IPS-18a (cell line): Measurements from ENCODE around the gene BTNL9.
A peak's percentile ranks its signal among the peaks of the same experiment; 100 is the strongest.

Experiments
- H3K27ac ChIP-seq: one replicate; pipeline ENCODE4 v1.5.1; 2013; ENCODE audit warnings: low read length
- H3K27me3 ChIP-seq: one replicate; pipeline ENCODE4 v1.6.1; 2013; ENCODE audit warnings: mild to moderate bottlenecking, low read length; ENCODE audit not compliant: control insufficient read depth, insufficient read depth
- H3K36me3 ChIP-seq: one replicate; pipeline ENCODE4 v1.6.1; 2013; ENCODE audit warnings: low read depth, low read length; ENCODE audit not compliant: control insufficient read depth
- H3K4me1 ChIP-seq: one replicate; pipeline ENCODE4 v1.6.1; 2013; ENCODE audit warnings: low read depth, low read length; ENCODE audit not compliant: control insufficient read depth
- H3K4me3 ChIP-seq: one replicate; pipeline ENCODE4 v1.5.1; 2013; ENCODE audit warnings: low read length
- H3K9ac ChIP-seq: one replicate; pipeline ENCODE4 v1.6.1; 2013; ENCODE audit warnings: mild to moderate bottlenecking, low read length, moderate library complexity
- H3K9me3 ChIP-seq: one replicate; pipeline ENCODE4 v1.6.1; 2013; ENCODE audit warnings: low read depth, low read length; ENCODE audit not compliant: control insufficient read depth

BTNL9 gene

DNA sequence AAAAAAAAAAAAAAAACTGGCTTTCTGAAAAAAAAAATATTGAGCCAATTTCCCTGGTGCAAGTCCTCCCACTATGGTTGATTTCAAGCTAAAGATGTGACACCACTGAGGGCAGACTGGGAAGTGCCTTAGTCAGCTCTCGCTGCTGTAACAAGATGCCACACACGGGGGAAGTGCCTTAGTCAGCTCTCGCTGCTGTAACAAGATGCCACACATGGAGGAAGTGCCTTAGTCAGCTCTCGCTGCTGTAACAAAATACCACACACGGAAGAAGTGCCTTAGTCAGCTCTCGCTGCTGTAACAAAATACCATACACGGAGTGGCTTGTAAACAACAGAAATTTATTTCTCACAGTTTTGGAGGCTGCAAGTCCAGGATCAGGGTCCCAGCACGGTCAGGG is 23.4 kb downstream of the BTNL9 start:
- no peaks in the 10 kb centered on the region for H3K9me3 ChIP-seq
- H3K4me1 ChIP-seq, result no peaks in the 10 kb centered on the region
- H3K27ac ChIP-seq, result no peak overlapping the region
- peaks cover 58% of the 10 kb centered on the region for H3K27me3 ChIP-seq
- no peaks in the 10 kb centered on the region for H3K36me3 ChIP-seq
- no peak overlapping the region for H3K9ac ChIP-seq
- H3K4me3 ChIP-seq, result no peak overlapping the region

DNA sequence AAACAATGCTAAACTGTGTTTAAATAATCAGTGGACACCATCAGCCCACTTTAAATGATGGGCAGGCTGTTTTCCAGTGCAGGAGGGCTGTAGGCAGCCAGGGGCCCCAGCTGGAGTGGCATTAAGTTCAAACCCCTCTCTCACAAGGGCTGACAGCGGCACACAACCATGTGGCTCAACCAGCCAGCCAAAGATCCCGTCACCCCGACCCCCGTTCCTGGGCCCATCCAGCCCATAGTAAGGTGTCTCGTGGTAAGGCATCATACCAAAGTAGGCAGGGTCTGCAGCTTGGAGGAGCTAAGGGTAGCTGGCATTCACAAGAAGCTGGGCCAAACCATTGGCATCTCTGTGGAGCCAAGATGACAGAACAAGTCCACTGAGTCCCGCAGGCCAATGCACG is 24.9 kb downstream of the BTNL9 start:
- H3K4me1 ChIP-seq, result peaks cover 5% of the 10 kb centered on the region
- H3K36me3 ChIP-seq, result no peaks in the 10 kb centered on the region
- H3K4me3 ChIP-seq, result no peak overlapping the region
- no peak overlapping the region for H3K27ac ChIP-seq
- peaks cover 56% of the 10 kb centered on the region for H3K27me3 ChIP-seq
- H3K9me3 ChIP-seq, result no peaks in the 10 kb centered on the region
- H3K9ac ChIP-seq, result no peak overlapping the region

DNA sequence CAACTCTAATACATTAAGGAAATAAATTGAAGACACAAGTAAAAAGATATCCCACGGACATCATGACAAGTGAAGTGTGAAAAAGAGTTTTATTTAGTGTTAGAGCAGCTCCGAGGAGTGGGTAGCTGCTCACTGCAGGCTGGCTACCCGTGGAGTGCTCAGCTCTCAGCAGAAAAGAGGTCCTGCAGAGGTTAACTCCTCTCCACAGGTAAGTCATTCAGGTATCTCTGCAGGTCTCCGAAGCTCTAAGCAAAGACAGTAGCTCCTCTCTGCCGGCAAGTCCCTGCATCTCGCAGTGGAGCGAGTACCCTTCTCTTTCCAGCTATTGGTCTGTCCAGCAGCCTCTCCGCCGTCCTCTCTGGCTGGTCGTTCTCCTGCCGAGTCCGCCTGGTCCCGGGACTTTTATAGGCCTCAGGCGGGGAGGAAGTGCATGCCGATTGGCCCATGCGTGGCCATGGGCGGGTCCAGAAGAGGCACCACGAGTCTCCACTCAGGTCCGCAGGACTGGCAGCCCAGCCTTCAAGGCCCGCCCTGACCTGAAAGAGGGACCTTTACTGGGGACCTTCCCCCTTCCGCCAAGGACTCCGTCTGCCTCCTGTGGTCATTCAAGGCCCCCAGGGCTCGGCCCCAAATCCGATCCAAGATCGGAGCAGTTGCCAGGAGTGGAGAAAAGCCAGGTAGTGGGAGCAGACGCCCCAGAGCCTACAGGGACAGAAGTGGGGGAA is 29.9 kb downstream of the BTNL9 start:
- Histone ChIP-seq H3K9ac (no peak overlapping the region), H3K27ac (no peak overlapping the region), H3K36me3 (no peaks in the 10 kb centered on the region), H3K27me3 (peaks cover 44% of the 10 kb centered on the region), H3K4me1 (peaks cover 5% of the 10 kb centered on the region), H3K4me3 (peak overlapping the region; percentile 61), H3K9me3 (no peaks in the 10 kb centered on the region)

DNA sequence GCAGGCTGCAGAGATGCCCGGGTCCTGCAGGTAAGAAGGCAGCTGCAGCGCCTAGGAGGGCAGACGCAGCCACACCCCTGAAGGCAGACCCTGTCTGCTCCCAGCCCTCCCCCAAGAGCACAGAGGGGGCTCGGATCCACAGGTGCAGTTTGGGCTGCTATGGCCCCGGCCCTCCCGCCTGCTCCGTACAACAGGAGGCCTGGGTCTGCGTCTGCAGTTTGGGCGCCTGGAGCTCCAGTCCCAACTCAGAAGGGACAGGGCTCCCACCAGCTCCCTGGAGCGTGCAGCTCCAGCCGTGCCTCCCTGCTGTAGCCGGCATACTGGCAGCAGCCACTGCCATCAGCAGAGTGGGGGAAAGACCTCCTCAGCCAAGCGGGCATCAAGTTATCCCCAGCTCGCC is 30.5 kb downstream of the BTNL9 start:
- Histone ChIP-seq H3K36me3 (no peaks in the 10 kb centered on the region), H3K27ac (no peak overlapping the region), H3K9me3 (no peaks in the 10 kb centered on the region), H3K4me1 (peaks cover 5% of the 10 kb centered on the region), H3K4me3 (peak overlapping the region; percentile 61), H3K9ac (no peak overlapping the region), H3K27me3 (peaks cover 44% of the 10 kb centered on the region)

DNA sequence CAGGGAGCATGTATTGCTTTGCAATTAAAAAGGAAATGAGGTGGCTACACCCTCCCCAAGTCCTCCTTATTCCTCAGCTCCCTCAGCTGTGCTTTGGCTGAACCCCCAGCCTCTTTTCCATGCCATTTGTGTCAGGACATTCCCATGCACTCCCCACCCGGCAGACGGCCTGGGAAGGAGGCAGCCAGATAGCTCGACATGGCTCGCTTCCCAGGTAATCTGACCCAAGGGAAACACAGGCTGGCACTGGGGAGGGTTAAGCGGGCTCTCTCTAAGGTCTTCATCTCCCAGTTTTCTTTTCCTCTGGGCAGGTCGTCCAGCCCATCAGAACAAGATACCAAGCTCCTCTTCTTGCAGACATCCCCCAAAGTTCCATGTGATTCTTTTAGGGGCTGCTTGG is 31.2 kb downstream of the BTNL9 start:
- H3K9me3 ChIP-seq, result no peaks in the 10 kb centered on the region
- H3K27ac ChIP-seq, result no peak overlapping the region
- H3K4me3 ChIP-seq, result no peak overlapping the region
- H3K4me1 ChIP-seq, result peaks cover 5% of the 10 kb centered on the region
- no peak overlapping the region for H3K9ac ChIP-seq
- H3K36me3 ChIP-seq, result no peaks in the 10 kb centered on the region
- H3K27me3 ChIP-seq, result peaks cover 44% of the 10 kb centered on the region

DNA sequence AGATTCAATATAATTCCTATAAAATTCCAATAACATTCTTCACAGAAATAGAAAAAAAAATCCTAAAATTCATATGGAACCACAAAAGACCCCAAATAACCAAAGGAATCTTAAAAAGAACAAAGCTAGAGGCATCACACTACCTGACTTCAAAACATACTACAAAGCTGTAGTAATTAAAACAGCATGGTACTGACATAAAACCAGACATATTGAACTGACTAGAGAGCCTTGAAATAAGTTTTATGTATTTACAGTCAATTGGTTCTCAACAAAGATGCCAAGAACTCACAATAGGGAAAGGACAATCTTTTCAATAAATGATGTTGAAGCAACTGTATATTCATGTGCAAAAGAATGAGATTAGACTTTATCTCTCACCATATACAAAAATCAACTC is 36.9 kb downstream of the BTNL9 start:
- peaks cover 5% of the 10 kb centered on the region for H3K27me3 ChIP-seq
- H3K9ac ChIP-seq, result no peak overlapping the region
- no peak overlapping the region for H3K27ac ChIP-seq
- no peaks in the 10 kb centered on the region for H3K36me3 ChIP-seq
- no peak overlapping the region for H3K4me3 ChIP-seq
- no peaks in the 10 kb centered on the region for H3K4me1 ChIP-seq
- no peaks in the 10 kb centered on the region for H3K9me3 ChIP-seq

DNA sequence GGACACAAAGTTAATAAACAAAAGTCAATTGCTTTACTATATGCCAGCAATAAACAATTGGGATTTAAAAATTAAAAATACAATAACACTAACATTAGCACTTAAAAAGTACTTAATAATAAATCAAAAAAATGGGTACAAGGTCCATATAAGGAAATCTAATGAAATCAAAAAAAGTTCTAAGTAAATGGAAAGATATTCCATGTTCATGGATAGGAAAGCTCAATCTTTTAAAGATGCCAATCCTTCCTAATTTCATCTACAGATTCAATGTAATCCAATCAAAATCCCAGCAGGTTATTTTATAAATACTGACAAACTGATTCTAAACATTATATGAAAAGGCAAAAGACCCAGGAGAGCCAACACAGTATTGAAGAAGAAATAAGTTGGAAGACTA is 41.9 kb downstream of the BTNL9 start:
- Histone ChIP-seq H3K27me3 (no peaks in the 10 kb centered on the region), H3K4me1 (no peaks in the 10 kb centered on the region), H3K9ac (no peak overlapping the region), H3K4me3 (no peak overlapping the region), H3K27ac (no peak overlapping the region), H3K36me3 (no peaks in the 10 kb centered on the region), H3K9me3 (no peaks in the 10 kb centered on the region)

DNA sequence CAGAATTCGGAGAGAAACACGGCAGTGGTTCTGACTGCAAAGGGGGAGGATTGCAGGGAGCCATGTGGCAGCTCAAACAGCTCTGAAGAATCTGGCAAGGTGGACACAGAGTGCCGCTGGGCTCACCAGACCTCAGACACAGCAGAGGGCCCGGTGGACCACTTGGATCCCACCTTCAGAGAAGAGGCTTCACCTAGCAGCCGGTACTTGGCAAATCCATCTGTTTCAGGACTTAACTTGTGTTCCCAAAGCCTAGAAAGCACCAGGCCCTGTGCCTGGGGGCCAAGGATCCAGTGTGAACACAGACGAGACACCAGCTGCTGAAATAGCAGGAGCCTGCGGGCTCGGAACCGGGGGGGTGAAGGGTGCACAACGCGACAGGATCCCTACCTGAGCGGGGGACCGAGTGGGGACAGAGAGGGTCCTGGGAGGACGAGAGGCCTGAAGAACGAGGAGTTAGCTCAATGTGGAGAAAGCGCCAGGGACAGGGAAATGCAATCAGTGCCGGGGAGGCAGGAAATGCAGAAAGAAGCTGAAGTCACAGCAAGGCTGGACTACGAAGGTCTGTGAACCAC is 44.6 kb downstream of the BTNL9 start:
- no peaks in the 10 kb centered on the region for H3K9me3 ChIP-seq
- no peaks in the 10 kb centered on the region for H3K4me1 ChIP-seq
- H3K4me3 ChIP-seq, result no peak overlapping the region
- no peaks in the 10 kb centered on the region for H3K27me3 ChIP-seq
- H3K36me3 ChIP-seq, result no peaks in the 10 kb centered on the region
- H3K9ac ChIP-seq, result no peak overlapping the region
- no peak overlapping the region for H3K27ac ChIP-seq

DNA sequence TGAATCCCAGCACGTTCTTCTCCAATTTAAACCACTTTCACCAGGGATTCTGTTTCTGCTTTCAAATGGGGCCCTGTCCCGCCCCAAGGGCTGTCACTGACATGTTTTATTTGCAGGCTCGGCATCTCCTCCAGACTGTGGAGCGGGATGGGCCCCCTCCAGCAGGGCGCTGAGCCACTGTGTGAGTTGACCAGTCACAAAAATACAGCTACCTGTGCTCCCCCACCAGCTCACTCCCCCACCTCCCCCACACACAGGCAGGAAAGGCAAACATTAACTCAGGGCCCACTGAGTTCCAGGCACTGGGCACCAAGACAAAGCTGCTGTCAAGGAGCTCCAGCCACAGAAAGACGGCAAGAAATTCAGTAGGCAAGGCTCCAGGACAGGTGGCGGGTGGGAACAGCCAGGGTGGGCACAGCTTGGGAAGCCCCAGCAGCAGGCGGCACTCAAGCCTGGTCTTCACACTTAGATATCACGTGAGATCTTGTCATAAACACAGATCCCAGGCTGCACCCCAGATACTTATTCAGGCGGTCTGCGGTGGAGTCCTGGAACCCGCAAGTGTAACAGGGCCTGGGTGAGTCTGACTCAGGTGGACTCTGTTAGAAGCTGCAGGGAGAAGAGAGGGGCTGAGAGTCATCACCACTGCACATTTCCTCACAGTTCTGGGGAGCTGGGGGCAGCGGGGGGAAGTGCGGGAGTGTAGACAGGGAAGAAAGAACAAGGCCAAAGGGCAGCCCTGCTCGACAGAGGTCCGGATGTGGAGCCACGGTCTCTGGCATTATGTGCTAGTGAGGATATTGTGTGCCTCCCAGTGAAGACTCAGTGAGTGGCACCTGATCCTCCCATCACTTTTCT is 46.2 kb downstream of the BTNL9 start:
- Histone ChIP-seq H3K9me3 (no peaks in the 10 kb centered on the region), H3K9ac (no peak overlapping the region), H3K4me1 (no peaks in the 10 kb centered on the region), H3K4me3 (no peak overlapping the region), H3K27me3 (no peaks in the 10 kb centered on the region), H3K36me3 (no peaks in the 10 kb centered on the region), H3K27ac (no peak overlapping the region)

DNA sequence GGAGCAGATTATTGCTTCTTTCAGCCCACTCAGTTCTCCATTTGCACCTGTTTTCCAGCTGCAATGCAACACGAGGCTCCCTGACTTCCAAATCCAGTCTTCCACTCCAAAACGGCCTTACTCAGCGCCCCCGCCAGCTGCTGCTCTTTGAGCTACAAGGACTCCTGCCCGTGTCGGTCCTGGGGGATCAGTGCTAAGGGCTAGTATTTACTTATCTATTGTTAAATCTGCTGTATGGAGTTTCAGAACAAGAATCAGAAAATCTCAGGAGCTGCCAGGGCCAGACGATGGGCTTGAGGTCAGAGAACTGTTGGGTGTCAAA is 46.8 kb downstream of the BTNL9 start:
- Histone ChIP-seq H3K27me3 (no peaks in the 10 kb centered on the region), H3K27ac (no peak overlapping the region), H3K36me3 (no peaks in the 10 kb centered on the region), H3K4me1 (no peaks in the 10 kb centered on the region), H3K4me3 (no peak overlapping the region), H3K9me3 (no peaks in the 10 kb centered on the region), H3K9ac (no peak overlapping the region)

DNA sequence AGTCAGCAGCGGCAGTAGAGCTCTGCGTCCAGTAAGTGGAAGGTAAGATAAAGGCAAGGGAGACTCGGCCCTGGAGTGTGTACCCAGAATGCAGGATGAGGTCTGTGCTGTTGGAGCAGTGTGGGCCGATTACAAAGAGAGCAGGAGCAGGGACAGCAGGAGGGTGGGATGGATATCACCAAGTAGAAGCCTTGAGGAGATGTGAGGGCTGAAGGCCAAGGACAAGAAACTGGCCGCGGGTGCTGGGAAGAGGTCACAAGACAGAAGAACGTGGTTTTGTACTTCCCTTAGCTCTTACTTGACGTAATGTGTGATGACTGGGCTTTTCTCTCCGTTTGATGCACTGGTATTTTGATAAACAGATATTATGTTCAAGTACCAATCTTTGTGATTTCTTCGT is 47.2 kb downstream of the BTNL9 start:
- no peak overlapping the region for H3K27ac ChIP-seq
- H3K9me3 ChIP-seq, result no peaks in the 10 kb centered on the region
- H3K4me1 ChIP-seq, result no peaks in the 10 kb centered on the region
- H3K9ac ChIP-seq, result no peak overlapping the region
- H3K4me3 ChIP-seq, result no peak overlapping the region
- no peaks in the 10 kb centered on the region for H3K27me3 ChIP-seq
- no peaks in the 10 kb centered on the region for H3K36me3 ChIP-seq
